Measurements from ENCODE around the gene ALG1.
"Not testable (repeated sequence)": the region's sequence is repeated elsewhere in the genome, so short reads cannot be mapped to it uniquely, and the experiment has no call there.

ALG1 gene

DNA sequence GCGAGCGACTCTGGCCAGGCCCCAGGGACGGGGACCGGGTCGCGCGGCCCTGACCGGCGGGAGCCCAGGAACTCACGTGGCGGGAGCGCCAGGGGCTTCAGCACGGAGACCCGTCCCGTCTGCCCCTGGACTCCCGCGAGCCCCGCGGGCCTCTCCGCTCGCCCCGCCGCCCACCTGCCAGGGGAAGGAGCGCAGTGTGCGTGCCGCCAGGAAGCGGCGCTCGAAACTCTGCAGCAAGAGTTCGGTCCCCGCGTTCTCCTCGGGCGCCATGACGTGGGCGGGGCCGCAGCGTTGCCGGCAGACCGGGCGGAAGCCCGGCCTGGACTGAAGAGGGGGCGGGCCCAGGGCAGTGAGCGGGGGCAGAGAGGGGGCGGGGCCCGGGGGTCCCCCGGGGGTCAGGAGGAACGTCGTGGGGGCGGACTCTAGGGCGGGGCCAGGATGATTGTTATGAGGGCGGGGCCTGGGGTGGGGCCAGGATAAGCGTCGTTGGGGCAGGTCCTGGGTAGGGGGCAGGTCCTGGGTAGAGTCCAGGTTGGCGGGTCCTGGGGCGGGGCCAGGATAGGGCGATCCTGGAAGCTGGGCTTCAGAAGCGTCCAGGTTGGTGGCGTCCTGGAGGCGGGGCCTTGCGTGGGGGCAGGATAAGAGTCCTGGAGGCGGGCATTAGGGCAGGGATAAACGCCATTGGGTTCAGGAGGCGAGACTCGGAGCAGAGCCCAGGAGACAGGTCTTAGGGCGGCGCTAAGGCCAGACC, 26.0 kb downstream of the ALG1 start, which contains the start of gene EEF2KMT:
TSS of gene EEF2KMT (minus strand) at position 326 of the 751 bp plus-strand sequence. CDS start at position 270, 56 bp downstream.
- not testable (repeated sequence) for H3K4me1 ChIP-seq (ENCODE audit: control insufficient read depth, insufficient read depth, low read length); H3K9ac ChIP-seq (ENCODE audit: low read length); H3K27me3 ChIP-seq (ENCODE audit: control insufficient read depth, insufficient read depth, low read length); H3K36me3 ChIP-seq (ENCODE audit: control insufficient read depth, insufficient read depth, low read length)
- H3K27ac ChIP-seq (ENCODE audit: low read depth, low read length) = peak within 1 kb of the TSS; percentile 83
- H3K4me3 ChIP-seq (ENCODE audit: low read length) = peak within 1 kb of the TSS; percentile 71

DNA sequence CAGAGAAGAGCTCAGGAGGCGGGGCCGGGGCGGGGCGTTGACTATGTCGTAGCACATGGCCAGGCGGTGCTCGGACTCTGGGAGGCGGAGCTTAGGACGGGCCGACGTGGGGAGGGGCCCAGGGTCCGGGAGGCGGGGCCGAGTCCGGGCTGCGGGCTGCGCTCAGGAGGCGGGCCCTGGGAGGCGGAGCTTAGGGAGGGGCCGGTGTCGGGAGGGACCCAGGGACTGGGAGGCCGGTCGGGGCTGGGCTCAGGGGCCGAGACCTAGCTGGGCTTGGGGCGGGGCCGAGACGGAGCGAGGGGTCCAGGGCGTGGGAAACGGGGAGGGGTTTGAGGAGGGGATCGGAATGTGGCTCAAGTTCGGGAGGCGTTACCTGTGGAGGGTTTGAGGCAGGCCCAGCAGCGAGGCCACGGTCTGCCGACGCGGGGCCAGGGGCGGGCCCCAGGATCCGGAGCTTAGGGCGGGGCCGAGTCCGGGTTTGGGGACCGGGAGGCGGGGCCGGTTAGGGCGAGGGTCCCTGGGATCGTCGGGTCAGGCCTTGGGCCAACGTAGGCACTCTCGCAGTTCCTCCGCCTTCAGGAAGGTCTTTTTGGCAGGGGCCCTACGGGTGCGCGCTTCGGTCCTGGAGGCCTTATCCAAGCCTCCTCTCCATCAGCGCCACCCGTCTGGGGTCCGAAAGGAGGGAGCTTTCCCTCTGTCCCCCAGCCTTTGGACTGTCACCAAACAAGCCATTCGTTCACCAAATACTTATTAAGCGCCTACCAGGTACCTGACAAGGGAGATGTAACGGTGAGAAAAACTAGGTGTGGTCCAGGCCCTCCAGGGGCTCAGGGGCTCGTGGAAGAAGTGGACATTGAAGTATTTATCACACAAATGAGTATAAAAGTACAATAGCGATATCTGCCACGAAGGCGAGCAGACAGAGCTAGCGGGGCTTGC, 26.8 kb downstream of the ALG1 start:
- H3K36me3 ChIP-seq (ENCODE audit: control insufficient read depth, insufficient read depth, low read length); H3K9ac ChIP-seq (ENCODE audit: low read length); H3K4me1 ChIP-seq (ENCODE audit: control insufficient read depth, insufficient read depth, low read length); H3K27me3 ChIP-seq (ENCODE audit: control insufficient read depth, insufficient read depth, low read length): not testable (repeated sequence)
- peak overlapping the region; percentile 83 for H3K27ac ChIP-seq (ENCODE audit: low read depth, low read length)
- H3K4me3 ChIP-seq (ENCODE audit: low read length) = peak overlapping the region; percentile 71

DNA sequence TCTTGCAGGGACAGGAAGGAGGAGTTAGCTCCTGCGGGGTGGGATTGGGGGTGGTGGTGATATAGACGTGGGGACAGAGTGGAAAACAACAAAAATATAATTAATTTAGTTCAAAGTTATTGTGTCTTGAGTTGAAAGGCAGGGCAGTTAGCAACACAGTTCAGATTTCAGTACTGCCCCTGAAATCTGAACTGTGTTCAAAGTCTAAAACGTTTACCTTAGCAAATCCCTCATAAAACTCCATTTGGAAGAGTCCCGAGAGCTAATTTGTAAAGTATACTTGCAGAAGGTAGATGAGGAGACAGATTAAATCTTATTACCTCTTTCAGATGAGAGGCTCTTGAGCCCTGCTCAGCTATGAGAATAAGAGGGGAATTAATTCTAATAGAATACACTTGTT, 27.5 kb downstream of the ALG1 start:
- not testable (repeated sequence) for H3K4me1 ChIP-seq (ENCODE audit: control insufficient read depth, insufficient read depth, low read length); H3K27me3 ChIP-seq (ENCODE audit: control insufficient read depth, insufficient read depth, low read length); H3K4me3 ChIP-seq (ENCODE audit: low read length); H3K27ac ChIP-seq (ENCODE audit: low read depth, low read length); H3K9ac ChIP-seq (ENCODE audit: low read length); H3K36me3 ChIP-seq (ENCODE audit: control insufficient read depth, insufficient read depth, low read length)

GRCh38 chr16:5103296-5104032, 31.8 kb downstream of the ALG1 start:
- H3K36me3 ChIP-seq (ENCODE audit: control insufficient read depth, insufficient read depth, low read length); H3K27ac ChIP-seq (ENCODE audit: low read depth, low read length); H3K27me3 ChIP-seq (ENCODE audit: control insufficient read depth, insufficient read depth, low read length); H3K4me3 ChIP-seq (ENCODE audit: low read length); H3K9ac ChIP-seq (ENCODE audit: low read length); H3K4me1 ChIP-seq (ENCODE audit: control insufficient read depth, insufficient read depth, low read length): not testable (repeated sequence)

- H3K27ac ChIP-seq (ENCODE audit: low read depth, low read length); H3K27me3 ChIP-seq (ENCODE audit: control insufficient read depth, insufficient read depth, low read length); H3K9ac ChIP-seq (ENCODE audit: low read length); H3K36me3 ChIP-seq (ENCODE audit: control insufficient read depth, insufficient read depth, low read length); H3K4me3 ChIP-seq (ENCODE audit: low read length); H3K4me1 ChIP-seq (ENCODE audit: control insufficient read depth, insufficient read depth, low read length): not testable (repeated sequence)
Observed at GRCh38 chr16:5105039-5105438, 33.4 kb downstream of the ALG1 start.

DNA sequence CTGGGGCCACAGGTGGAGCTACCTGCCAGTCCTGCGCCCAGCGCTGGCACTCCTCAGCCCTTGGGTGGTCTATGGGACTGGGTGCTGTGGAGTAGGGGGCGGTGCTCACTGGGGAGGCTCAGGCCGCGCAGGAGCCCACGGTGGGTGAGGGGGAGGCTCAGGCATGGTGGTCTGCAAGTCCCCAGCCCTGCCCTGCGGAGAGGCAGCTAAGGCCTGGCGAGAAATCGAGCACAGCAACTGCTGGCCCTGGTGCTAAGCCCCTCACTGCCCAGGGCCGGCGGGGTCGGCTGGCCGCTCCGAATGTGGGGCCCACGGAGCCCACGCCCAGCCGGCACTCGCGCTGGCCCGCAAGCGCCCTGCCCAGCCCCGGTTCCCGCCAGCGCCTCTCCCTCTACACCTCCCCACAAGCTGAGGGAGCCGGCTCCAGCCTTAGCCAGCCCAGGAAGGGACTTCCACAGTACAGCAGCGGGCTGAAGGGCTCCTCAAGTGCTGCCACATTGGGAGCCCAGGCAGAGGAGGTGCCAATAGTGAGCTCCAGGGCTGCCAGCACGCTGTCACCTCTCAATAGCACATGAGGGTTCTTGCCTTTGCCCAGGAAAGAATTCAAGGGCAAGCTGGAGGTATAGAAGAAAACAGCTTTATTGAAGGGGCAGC, 37.0 kb downstream of the ALG1 start:
- H3K9ac ChIP-seq (ENCODE audit: low read length) = no peak overlapping the region
- H3K36me3 ChIP-seq (ENCODE audit: control insufficient read depth, insufficient read depth, low read length) = no peaks in the 10 kb centered on the region
- no peak overlapping the region for H3K4me3 ChIP-seq (ENCODE audit: low read length)
- no peaks in the 10 kb centered on the region for H3K4me1 ChIP-seq (ENCODE audit: control insufficient read depth, insufficient read depth, low read length)
- no peaks in the 10 kb centered on the region for H3K27me3 ChIP-seq (ENCODE audit: control insufficient read depth, insufficient read depth, low read length)
- no peak overlapping the region for H3K27ac ChIP-seq (ENCODE audit: low read depth, low read length)

DNA sequence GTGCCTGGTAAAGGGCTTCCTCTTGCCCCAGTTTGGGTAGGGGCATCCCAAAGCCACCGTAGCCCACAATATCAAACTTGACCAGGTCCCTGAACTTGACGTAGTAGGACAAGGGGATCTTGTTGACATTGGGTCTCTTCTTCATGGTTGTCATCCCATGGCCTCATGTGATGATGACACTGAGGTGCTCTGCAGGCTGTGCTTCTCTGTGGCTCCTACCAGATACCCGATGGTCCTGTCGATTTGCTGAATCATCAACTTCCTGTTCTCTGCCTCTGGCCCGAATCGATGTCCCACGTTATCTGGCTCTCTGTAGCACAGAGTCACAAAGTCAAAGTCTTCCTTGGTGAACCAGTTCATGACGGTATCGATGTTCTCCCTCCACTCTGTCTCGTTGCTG, 39.3 kb downstream of the ALG1 start:
- H3K9ac ChIP-seq (ENCODE audit: low read length); H3K4me1 ChIP-seq (ENCODE audit: control insufficient read depth, insufficient read depth, low read length); H3K27ac ChIP-seq (ENCODE audit: low read depth, low read length); H3K4me3 ChIP-seq (ENCODE audit: low read length); H3K27me3 ChIP-seq (ENCODE audit: control insufficient read depth, insufficient read depth, low read length); H3K36me3 ChIP-seq (ENCODE audit: control insufficient read depth, insufficient read depth, low read length): not testable (repeated sequence)

- not testable (repeated sequence) for H3K27ac ChIP-seq (ENCODE audit: low read depth, low read length); H3K4me3 ChIP-seq (ENCODE audit: low read length); H3K27me3 ChIP-seq (ENCODE audit: control insufficient read depth, insufficient read depth, low read length); H3K4me1 ChIP-seq (ENCODE audit: control insufficient read depth, insufficient read depth, low read length); H3K36me3 ChIP-seq (ENCODE audit: control insufficient read depth, insufficient read depth, low read length); H3K9ac ChIP-seq (ENCODE audit: low read length)
Observed at GRCh38 chr16:5116780-5117295, 45.2 kb downstream of the ALG1 start.

DNA sequence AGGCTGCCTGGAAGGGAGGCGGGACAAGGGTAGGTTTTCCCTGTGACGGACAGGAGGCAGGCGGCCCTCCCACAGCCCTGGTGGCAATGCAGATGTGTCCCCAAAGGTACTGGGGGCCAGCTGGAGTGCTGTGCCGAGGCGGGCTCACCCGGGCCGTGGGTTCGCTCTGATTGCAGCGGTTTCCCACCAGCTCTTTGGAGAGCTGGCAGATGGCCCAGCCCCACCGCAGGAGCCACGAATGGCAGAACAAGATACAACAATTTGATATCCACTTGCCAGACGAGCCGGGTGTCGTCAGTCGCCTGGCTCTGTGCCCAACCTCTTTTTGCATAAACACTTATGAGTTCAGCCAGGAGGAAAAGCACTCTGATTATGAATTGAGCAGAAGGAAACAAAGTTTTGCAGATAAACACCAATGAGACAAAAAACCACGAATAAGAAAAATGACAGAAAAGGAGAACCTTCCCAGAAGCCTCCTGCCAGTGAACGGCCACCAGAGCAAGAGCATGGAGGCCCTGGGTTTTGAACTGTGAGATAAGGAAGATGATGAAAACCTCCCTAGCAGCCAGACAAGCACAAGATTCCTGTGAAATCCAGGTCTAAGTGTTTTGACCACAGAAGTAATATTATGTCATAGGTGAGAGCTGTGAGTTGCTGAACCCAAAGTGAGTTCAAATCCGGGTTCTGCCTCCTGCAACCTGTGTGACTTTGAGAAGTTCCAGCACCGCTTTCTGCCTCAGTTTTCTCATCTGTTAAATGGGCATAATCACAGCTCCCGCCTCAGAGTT, 45.9 kb downstream of the ALG1 start:
- not testable (repeated sequence) for H3K36me3 ChIP-seq (ENCODE audit: control insufficient read depth, insufficient read depth, low read length); H3K4me3 ChIP-seq (ENCODE audit: low read length); H3K27me3 ChIP-seq (ENCODE audit: control insufficient read depth, insufficient read depth, low read length); H3K9ac ChIP-seq (ENCODE audit: low read length); H3K27ac ChIP-seq (ENCODE audit: low read depth, low read length); H3K4me1 ChIP-seq (ENCODE audit: control insufficient read depth, insufficient read depth, low read length)

- H3K36me3 ChIP-seq (ENCODE audit: control insufficient read depth, insufficient read depth, low read length); H3K4me3 ChIP-seq (ENCODE audit: low read length); H3K4me1 ChIP-seq (ENCODE audit: control insufficient read depth, insufficient read depth, low read length); H3K27ac ChIP-seq (ENCODE audit: low read depth, low read length); H3K9ac ChIP-seq (ENCODE audit: low read length); H3K27me3 ChIP-seq (ENCODE audit: control insufficient read depth, insufficient read depth, low read length): not testable (repeated sequence)
Observed at GRCh38 chr16:5131467-5132004, 59.9 kb downstream of the ALG1 start.

DNA sequence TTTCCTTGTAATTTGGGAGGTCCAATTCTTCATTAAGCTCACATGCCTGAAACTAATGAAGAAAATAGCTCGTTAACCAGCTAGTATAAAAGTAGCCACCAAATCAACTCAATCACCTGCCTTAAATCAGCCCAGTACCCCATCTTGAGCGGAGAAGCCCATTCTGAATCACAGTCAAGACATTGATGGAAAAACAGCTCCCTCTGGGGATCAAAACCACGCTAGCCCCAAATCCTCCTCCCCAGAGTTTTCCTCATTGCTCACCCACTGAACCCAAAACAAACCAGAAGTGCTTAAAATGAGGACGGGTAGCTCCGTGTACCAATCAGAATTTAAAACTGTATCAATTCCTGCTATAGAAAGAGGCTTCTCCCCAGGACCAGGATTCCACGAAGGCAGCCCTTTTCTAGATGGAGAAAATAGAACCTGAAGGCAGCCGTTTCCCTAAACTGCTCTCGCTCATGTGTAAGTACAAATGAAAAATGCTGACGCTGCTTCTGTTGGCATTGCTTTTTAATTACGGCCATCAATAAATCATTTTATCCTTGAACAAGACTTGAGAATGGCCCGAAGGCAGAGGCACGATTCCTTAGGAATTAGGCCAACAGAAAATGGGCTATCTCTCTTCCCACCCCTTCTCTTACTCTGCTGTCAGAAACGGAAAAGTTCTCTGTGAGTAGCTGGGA, 61.4 kb downstream of the ALG1 start:
- H3K27ac ChIP-seq (ENCODE audit: low read depth, low read length); H3K27me3 ChIP-seq (ENCODE audit: control insufficient read depth, insufficient read depth, low read length); H3K4me1 ChIP-seq (ENCODE audit: control insufficient read depth, insufficient read depth, low read length); H3K36me3 ChIP-seq (ENCODE audit: control insufficient read depth, insufficient read depth, low read length); H3K9ac ChIP-seq (ENCODE audit: low read length); H3K4me3 ChIP-seq (ENCODE audit: low read length): not testable (repeated sequence)

All from rectal smooth muscle tissue (tissue), 1 donor.